ENCODE data around the gene TAOK1.

DNA sequence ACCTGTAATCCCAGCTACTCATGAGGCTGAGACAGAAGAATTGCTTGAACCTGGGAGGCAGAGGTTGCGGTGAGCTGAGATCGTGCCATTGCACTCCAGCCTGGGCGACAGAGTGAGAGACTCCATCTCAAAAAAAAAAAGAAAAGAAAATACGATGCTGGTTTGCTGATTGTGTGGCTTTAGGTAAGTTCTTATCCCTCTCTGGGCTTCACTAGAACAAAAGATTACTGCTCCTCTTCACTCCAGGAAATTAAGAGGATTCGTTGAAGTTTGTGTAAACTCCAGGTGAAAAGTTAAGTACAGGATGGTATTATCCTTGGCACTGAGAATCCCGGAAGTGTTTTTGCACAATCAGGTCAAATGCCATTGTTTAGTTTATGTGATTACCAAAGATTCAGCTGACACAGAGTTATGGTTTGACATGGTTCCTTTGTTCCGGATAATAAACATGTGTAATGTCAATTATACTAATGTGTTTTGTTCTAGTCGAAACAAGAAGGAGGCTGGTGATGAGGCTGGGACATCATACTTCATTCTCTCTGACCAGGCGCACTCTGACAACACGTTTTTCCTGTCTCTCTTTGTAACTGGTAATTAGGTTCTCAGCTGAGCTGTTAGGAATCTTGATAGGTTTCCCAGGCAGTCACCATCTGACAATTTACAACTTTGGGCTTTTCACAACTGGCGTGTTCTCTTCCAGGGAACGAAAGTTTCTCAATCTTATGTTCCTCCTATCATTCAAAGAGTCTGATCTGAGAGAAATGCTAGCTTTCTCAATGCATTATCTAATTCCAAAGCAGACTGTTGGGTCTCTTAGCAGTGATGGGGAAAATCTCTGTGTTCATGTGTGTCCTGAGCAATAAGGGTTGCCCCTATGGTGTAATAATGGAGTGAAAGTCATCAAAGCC is 10.8 kb upstream of the TAOK1 start:
- TF ChIP-seq, protein P1, sequence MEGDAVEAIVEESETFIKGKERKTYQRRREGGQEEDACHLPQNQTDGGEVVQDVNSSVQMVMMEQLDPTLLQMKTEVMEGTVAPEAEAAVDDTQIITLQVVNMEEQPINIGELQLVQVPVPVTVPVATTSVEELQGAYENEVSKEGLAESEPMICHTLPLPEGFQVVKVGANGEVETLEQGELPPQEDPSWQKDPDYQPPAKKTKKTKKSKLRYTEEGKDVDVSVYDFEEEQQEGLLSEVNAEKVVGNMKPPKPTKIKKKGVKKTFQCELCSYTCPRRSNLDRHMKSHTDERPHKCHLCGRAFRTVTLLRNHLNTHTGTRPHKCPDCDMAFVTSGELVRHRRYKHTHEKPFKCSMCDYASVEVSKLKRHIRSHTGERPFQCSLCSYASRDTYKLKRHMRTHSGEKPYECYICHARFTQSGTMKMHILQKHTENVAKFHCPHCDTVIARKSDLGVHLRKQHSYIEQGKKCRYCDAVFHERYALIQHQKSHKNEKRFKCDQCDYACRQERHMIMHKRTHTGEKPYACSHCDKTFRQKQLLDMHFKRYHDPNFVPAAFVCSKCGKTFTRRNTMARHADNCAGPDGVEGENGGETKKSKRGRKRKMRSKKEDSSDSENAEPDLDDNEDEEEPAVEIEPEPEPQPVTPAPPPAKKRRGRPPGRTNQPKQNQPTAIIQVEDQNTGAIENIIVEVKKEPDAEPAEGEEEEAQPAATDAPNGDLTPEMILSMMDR (IDR thresholded peaks at IDR 0.05): no peak
- TF ChIP-seq POLR2A (IDR thresholded peaks at IDR 0.05): no peak
